ENCODE measurements around the gene APRT. TPM values are rescaled to one million over a fixed set of nuclear protein-coding genes. Genes with fewer than 3 reads are reported as not detected.

APRT gene
- total and polyA plus RNA-seq, 9 of the 15 experiments (the other 6 are each of a cell fraction or from before 2014, with no cell fraction given) = 41.7 to 409 (median 146) TPM

DNA sequence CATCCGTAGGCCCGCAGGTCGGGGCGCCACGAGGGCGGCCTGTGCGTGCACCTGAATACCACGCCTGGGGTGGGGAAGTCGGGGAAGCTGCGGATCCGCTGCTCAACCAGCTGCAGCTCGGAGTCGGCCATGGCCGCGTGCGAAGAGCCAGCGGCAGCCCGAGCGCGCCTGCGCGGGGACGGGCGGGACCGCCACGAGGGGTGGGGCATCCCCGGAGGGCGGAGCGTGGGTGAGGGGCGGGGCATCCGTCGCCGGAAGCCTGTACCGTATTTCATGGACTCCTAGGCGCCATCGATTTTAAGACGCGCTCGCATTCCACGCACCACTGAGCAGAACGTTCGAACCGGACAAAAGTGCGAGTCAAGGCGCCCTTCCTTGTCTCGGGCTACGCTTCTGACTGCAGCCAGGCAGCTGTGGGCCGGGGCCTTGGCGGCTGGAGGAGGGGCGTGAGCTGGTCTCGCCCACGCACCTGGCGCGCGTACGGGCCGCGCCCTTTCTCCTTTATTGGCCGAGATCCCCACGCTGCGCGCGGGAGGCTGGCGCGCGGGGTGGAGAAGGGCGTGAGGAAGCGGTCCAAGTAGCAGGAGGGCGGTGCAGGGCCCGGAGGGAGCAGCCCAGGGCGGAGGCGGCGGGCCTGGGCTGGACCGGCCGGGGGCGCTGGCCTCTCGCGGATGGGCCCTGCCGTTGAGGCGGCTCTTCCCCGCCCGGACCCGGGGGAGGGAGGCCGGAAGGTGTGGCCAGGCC lies at the start of gene APRT (continued):
- TF ChIP-seq, protein P1, sequence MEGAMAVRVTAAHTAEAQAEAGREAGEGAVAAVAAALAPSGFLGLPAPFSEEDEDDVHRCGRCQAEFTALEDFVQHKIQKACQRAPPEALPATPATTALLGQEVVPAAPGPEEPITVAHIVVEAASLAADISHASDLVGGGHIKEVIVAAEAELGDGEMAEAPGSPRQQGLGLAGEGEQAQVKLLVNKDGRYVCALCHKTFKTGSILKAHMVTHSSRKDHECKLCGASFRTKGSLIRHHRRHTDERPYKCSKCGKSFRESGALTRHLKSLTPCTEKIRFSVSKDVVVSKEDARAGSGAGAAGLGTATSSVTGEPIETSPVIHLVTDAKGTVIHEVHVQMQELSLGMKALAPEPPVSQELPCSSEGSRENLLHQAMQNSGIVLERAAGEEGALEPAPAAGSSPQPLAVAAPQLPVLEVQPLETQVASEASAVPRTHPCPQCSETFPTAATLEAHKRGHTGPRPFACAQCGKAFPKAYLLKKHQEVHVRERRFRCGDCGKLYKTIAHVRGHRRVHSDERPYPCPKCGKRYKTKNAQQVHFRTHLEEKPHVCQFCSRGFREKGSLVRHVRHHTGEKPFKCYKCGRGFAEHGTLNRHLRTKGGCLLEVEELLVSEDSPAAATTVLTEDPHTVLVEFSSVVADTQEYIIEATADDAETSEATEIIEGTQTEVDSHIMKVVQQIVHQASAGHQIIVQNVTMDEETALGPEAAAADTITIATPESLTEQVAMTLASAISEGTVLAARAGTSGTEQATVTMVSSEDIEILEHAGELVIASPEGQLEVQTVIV (CRISPR knock-in tag; IDR thresholded peaks at IDR 0.05; ENCODE audit: borderline replicate concordance) = no peak
- TF ChIP-seq POLR3G (IDR thresholded peaks at IDR 0.05; ENCODE audit: extremely low read depth, insufficient read length, insufficient replicate concordance) (no peak), ZNF668 (CRISPR knock-in tag; IDR thresholded peaks at IDR 0.05) (no peak), TGIF2 (CRISPR knock-in tag; IDR thresholded peaks at IDR 0.05) (no peak), TCF7 (IDR thresholded peaks at IDR 0.05; ENCODE audit: borderline replicate concordance) (no peak; the same call in 1 of the 2 replicates), GTF2E2 (tag; IDR thresholded peaks at IDR 0.05) (no peak), GABPA (tag; conservative IDR thresholded peaks at IDR 0.05; ENCODE audit: low read depth) (peak; percentile 78), RAD21 (CRISPR knock-in tag; conservative IDR thresholded peaks at IDR 0.05 in 1 of 2, IDR thresholded peaks at IDR 0.05 in 1 of 2) (peak; percentile 93 to 94), RBM34 (IDR thresholded peaks at IDR 0.05; ENCODE audit: borderline replicate concordance, insufficient read depth, low read length) (no peak; the same call in 1 of the 2 replicates), ASH1L (IDR thresholded peaks at IDR 0.05; ENCODE audit: borderline replicate concordance, low read depth, partially characterized antibody) (no peak), CBX1 (IDR thresholded peaks at IDR 0.05; ENCODE audit: low read depth) (peak; percentile 85; the same call in 1 of the 2 replicates)
- TF ChIP-seq, protein P2, sequence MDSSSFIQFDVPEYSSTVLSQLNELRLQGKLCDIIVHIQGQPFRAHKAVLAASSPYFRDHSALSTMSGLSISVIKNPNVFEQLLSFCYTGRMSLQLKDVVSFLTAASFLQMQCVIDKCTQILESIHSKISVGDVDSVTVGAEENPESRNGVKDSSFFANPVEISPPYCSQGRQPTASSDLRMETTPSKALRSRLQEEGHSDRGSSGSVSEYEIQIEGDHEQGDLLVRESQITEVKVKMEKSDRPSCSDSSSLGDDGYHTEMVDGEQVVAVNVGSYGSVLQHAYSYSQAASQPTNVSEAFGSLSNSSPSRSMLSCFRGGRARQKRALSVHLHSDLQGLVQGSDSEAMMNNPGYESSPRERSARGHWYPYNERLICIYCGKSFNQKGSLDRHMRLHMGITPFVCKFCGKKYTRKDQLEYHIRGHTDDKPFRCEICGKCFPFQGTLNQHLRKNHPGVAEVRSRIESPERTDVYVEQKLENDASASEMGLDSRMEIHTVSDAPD (CRISPR knock-in tag; IDR thresholded peaks at IDR 0.05) = no peak
- TF ChIP-seq, protein P3, sequence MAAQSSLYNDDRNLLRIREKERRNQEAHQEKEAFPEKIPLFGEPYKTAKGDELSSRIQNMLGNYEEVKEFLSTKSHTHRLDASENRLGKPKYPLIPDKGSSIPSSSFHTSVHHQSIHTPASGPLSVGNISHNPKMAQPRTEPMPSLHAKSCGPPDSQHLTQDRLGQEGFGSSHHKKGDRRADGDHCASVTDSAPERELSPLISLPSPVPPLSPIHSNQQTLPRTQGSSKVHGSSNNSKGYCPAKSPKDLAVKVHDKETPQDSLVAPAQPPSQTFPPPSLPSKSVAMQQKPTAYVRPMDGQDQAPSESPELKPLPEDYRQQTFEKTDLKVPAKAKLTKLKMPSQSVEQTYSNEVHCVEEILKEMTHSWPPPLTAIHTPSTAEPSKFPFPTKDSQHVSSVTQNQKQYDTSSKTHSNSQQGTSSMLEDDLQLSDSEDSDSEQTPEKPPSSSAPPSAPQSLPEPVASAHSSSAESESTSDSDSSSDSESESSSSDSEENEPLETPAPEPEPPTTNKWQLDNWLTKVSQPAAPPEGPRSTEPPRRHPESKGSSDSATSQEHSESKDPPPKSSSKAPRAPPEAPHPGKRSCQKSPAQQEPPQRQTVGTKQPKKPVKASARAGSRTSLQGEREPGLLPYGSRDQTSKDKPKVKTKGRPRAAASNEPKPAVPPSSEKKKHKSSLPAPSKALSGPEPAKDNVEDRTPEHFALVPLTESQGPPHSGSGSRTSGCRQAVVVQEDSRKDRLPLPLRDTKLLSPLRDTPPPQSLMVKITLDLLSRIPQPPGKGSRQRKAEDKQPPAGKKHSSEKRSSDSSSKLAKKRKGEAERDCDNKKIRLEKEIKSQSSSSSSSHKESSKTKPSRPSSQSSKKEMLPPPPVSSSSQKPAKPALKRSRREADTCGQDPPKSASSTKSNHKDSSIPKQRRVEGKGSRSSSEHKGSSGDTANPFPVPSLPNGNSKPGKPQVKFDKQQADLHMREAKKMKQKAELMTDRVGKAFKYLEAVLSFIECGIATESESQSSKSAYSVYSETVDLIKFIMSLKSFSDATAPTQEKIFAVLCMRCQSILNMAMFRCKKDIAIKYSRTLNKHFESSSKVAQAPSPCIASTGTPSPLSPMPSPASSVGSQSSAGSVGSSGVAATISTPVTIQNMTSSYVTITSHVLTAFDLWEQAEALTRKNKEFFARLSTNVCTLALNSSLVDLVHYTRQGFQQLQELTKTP (IDR thresholded peaks at IDR 0.05; ENCODE audit: low read depth in 1 of 2, partially characterized antibody in 2 of 2) = no peak
- TF ChIP-seq, protein P4, sequence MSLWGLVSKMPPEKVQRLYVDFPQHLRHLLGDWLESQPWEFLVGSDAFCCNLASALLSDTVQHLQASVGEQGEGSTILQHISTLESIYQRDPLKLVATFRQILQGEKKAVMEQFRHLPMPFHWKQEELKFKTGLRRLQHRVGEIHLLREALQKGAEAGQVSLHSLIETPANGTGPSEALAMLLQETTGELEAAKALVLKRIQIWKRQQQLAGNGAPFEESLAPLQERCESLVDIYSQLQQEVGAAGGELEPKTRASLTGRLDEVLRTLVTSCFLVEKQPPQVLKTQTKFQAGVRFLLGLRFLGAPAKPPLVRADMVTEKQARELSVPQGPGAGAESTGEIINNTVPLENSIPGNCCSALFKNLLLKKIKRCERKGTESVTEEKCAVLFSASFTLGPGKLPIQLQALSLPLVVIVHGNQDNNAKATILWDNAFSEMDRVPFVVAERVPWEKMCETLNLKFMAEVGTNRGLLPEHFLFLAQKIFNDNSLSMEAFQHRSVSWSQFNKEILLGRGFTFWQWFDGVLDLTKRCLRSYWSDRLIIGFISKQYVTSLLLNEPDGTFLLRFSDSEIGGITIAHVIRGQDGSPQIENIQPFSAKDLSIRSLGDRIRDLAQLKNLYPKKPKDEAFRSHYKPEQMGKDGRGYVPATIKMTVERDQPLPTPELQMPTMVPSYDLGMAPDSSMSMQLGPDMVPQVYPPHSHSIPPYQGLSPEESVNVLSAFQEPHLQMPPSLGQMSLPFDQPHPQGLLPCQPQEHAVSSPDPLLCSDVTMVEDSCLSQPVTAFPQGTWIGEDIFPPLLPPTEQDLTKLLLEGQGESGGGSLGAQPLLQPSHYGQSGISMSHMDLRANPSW (CRISPR knock-in tag; IDR thresholded peaks at IDR 0.05) = peak; percentile 61; the same call in 1 of the 2 replicates
